Retinal pigment epithelial cell (primary cell): ENCODE results near the gene CTSW.

Experiments used
- DNase-seq: peaks from one replicate; pipeline ENCODE4 v3.0.0-alpha.2; 2010; ENCODE audit warnings: low read depth
- H3K4me3 ChIP-seq: 2 replicates; pipeline ENCODE4 v1.5.1; 2011; ENCODE audit warnings: mild to moderate bottlenecking, low read length, control low read depth, moderate library complexity
- CTCF ChIP-seq: conservative IDR thresholded peaks from 2 replicates; pipeline ENCODE4 v1.5.1; 2011; ENCODE audit warnings: low read depth, low read length, control low read depth, inconsistent platforms

CTSW gene

DNA sequence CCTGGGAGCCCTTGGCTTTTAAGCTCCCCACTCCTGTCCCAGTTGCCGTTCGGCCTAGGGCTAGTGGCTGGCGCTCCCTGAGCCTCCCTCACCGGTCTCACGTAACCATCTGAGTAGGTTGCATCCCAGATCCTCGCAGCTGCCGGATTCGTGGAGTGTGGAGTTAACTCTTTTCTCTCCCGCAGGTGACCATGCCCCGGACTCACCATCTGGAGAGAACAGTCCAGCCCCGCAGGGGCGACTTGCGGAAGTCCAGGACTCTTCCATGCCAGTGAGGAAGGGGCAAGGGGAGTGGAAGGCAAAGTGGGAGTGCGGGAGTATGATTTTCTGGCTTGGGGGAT, 18.5 kb upstream of the CTSW start:
- TF ChIP-seq CTCF: no peak

GRCh38 chr11:65861533-65862183, 18.0 kb upstream of the CTSW start:
- no peak for TF ChIP-seq CTCF
- no peak for DNase-seq
- peak overlapping the region; percentile 90 for H3K4me3 ChIP-seq

More for the DNA sequence above, 18.5 kb upstream of the CTSW start:
- DNase-seq: no peak
- H3K4me3 ChIP-seq: peak overlapping the region; percentile 90

DNA sequence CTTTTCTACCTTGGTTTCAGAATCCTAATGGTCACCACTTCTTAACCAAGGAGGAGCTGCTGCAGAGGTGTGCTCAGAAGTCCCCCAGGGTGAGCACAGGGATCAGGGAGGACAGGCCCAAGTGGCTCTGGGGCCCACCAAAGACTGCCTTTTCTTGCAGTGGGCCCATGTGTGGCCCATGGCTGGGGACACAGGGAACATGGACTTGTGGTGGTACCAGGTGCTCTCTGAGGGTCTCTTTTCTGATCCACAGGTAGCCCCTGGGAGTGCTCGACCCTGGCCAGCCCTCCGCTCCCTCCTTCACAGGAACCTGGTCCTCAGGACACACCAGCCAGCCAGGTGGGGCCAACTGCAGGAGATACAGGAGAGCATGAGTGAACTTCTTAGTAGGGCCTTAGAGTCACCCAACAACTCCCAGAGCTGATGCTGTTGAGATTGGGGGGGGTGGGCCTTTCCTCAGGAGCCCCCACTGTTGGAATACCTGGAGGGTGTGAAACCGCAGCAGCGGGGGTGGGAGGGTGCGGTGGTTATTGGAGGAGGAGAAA, 17.4 kb upstream of the CTSW start:
- no peak for DNase-seq
- no peak for TF ChIP-seq CTCF

GRCh38 chr11:65862941-65863888, 16.4 kb upstream of the CTSW start:
- no peak for TF ChIP-seq CTCF
- H3K4me3 ChIP-seq: no peak overlapping the region
- no peak for DNase-seq

More for the DNA sequence above, 17.4 kb upstream of the CTSW start:
- H3K4me3 ChIP-seq: peak overlapping the region; percentile 90

DNA sequence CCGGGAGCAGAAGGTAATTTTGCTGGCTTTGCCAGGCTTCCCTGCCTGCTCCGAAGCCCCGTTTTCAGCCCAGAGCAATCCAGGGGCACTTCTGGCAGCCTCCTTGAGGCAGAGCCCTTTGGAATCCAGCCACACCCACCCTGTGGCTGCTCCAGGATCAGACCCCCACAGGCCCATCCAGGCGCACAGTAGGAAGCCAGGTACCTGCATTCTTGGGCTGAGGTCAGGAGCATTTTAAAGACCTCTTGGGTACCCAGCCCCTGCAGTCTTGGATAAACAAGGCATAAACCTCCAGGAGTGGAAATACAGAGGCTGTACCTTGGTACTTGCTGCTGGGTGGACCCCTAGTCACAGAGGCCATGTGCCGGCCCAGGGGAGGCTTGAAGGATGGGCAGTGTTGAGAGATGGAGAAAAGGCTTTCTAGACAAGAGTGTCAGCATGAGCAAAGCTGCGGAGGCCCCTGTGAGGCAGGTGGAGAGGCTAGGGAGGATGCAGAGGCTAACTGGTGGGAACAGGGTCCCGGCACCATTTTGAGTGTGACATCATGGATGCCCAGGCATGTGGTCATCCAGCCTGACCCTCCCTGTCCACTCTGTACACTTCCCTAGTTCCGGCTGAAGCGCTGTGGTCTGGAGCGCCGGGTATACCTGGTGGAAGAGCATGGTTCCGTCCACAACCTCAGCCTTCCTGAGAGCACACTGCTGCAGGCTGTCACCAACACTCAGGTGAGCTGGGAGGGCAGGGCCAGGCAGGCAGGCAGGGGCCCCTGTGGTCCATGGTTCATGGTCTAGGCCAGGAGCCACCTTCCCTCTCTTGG, 15.5 kb upstream of the CTSW start:
- H3K4me3 ChIP-seq: no peak overlapping the region
- DNase-seq: no peak

More for the DNA sequence above, 15.5 kb upstream of the CTSW start:
- no peak for TF ChIP-seq CTCF
